Renal pelvis (tissue), 4 donors: Measurements from ENCODE around the gene TLR4. TPM values are rescaled to one million over a fixed set of nuclear protein-coding genes. Genes with fewer than 3 reads are reported as not detected.

ENCODE experiments used
- DNase-seq: peaks from one replicate; pipeline ENCODE4 v3.0.0-alpha.2; 2013
- polyA plus RNA-seq, 3 donors: library from polyadenylated mRNA; unstranded; fragments of 120-200 nt; gene quantifications; one replicate each; pipeline ENCODE4 v1.2.1, GENCODE V29; 2013; ENCODE audit not compliant: insufficient read length in 3 of 3

Gene TLR4
- polyA plus RNA-seq, 3 donors = 8.0 to 9.4 (median 8.7) TPM

- DNase-seq = no peak
These were observed 35.6 kb downstream of the TLR4 start for GRCh38 chr9:117739624-117740347.

GRCh38 chr9:117742131-117742530 lies 37.9 kb downstream of the TLR4 start:
- peak; percentile 55 for DNase-seq

DNA sequence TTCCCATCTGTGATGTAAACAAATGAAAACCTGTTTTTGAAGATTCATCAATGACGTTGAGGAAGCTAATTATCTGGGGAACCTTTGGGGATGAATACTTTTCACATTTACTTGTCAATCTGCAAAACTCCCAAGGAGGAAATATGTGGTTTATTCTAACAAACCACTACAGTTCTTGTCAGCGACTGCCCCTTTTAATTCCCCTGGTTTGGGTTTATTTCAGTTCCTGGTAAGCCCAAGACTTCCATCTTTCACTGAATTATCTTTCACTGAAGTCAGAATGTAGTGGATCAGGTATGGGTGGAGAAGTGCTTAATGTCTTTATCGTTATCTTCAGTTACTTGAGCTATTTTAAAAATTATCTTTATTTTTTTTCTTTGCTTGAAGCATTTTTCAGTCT lies 40.2 kb downstream of the TLR4 start:
- no peak for DNase-seq

DNA sequence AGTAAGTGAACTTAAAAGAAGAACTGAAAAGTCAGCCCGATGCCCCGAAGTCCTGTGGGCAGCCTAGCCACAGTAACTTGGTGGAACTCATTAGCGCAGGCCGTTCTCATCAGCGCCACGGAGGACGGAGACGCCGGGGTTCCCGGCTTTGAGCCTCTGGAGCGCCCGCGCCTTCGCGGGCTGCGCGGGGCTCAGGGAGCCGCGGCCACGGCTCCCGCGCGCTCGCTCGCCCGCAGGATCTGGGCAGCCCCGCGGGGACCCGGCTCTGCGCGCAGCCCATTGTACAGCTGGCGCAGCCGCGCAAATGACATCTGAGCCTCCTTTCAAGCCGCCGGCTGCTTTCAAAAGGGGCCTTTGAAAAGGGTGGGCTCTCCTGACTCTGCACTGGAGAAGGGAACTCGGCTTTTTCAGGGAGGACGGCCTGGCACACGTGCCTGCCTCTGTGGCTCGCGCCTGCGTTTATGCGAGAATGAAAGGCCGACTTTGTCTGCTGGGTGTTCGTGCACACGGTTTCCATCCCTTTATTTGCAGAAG lies 40.7 kb downstream of the TLR4 start:
- no peak for DNase-seq

DNA sequence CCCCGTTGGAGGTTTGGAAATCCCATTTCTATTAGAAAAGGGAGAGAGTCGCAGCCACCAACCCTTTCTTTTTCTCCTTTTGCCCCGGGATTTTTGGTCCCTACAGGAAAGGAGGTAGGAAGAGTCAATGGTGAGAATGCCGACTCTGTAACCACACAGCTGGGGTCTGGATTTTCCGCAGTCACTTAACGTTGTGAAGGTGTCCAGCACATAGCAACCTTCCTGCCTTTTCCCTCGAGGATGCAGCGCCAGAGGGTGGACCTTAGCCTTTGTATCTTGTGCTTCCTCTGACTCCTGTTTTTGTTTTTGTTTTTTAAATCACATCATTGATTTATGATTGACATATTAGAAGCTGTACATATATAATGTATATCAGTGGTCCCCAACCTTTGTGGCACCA lies 41.4 kb downstream of the TLR4 start:
- DNase-seq = no peak

DNA sequence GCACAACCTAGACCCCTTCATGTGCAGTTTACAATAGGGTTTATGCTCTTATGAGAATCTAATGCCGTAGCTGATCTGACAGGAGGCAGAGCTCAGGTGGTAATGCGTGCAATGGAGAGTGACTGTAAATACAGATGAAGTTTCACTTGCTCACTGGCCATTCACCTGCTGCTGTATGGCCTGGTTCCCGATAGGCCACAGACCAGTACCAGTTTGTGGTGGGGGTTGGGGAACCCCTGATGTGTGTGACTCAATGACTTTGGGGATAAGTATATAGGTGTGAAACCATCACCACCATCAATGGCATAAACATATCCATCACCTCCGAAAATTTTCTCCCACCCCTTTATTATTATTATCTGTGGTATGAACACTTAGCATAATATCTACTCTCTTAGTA lies 42.1 kb downstream of the TLR4 start:
- no peak for DNase-seq

- DNase-seq = no peak
These were observed 43.3 kb downstream of the TLR4 start for GRCh38 chr9:117747386-117747970.

DNA sequence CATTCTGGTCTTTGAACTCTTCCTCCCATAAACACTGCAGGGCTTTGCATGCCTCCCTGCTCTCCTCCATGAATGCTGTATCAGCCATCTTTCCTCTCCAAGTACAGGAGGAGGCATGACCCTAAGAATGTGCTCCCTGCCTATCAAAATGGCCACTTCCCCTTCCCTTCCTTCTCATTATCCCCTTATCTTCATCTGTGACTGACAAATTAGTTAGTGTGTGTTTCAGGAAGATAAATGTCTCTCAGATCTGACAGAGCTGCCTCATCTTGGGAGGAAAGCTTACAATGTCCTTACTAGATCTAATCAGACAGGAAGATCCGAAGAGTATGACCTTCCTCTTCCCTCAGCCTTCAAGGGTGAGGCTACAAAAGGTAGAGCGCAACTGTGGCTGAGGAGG lies 46.2 kb downstream of the TLR4 start:
- DNase-seq = no peak

- no peak for DNase-seq
These were observed 48.7 kb downstream of the TLR4 start for GRCh38 chr9:117752894-117753293.

DNA sequence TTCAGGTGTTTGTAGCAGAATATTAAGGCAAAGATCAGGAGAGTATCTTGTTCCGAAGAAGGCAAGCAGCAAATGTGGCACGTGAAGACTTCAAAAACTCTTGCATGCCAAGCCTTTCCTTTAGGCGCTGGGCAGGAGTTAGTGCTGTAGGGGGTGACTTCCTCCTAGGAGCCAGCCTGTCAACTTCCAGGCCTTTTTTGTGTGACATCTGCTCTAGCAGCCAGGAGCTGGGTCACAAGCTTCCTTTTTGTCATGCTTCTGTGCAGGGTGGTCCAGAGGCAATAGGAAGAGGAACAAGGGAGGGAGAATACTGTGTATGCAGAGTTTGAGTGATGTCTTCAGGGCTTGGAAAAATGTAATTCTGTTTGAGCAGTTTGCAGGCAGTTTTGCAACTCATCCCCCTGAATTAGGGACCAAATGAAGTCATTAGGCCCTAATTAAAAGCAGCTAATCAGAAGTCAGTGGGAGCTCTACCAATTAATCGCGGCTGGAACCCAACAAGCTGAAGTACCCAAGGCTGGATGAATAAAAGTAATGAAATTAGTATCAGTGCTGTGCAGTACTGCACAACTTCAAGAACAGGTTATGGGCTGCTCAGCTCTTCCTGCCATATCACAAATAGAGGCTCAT lies 53.5 kb downstream of the TLR4 start:
- DNase-seq = no peak

- DNase-seq = no peak
These were observed 59.1 kb downstream of the TLR4 start for GRCh38 chr9:117763314-117763713.

DNA sequence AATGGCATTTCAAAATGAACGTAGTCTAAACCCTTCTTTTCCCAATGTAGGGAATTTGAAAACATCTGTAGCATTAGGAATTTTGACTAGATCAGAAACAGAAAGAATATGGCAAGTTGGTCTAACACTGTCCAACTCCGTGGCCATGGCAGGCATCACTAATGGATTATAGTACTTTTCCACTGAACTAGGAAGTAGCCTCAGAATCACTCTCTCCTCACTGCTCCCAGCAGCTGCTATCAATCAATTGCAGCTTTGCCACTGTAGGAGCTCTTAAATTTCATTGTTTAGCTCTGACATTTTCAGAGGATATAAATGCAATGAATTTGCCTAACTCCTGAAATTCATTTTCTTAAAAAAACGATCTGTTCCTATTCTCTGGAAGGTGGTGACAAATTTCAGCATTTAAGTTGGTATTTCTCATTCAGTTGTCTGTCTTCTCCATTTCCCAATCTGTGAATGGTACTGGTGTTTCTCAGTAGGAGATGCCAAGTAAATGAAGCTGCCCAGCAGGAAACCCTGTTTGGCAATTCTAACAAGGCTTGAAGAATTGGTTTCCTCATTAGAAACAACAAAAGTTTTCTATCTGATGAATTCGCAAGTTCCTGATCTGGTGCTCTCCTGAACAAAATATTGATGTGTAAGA lies 64.7 kb downstream of the TLR4 start:
- DNase-seq = no peak

DNA sequence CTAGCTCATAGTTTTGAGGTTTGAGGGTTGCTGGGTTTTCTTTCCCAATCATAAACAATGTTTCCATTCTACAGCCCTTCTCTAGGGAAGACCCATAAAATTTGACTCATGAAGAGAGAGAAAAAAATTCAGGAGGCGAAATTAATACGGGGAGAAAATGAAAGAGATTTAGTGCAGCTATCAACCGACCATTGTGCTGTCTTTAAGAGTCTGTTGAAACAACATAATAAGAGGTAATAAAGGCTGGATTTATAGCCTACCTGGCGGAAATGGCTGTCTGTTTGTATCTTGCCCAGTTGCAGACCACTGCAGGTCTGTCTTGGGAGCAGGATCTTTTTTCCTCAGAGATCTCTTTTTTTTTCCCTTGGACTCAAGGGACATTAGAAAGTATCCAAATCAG lies 66.9 kb downstream of the TLR4 start:
- DNase-seq = peak; percentile 62

GRCh38 chr9:117772960-117773359 lies 68.8 kb downstream of the TLR4 start:
- DNase-seq = no peak
